B cell (primary cell): ENCODE results near the gene HGS. TPM values are rescaled to one million over a fixed set of nuclear protein-coding genes. Genes with fewer than 3 reads are reported as not detected.

Source experiments
- ATAC-seq: fragments of 200-7000 bp; cut with Tn5 transposase; one replicate; pipeline ENCODE4 v1.10.0; 2021; ENCODE audit warnings: low read depth, mild to moderate bottlenecking, moderate number of reproducible peaks, moderate library complexity
- CTCF ChIA-PET: fragments of 350-600 bp; sonication (Branson Sonifier 250); formaldehyde crosslinking; loops from one replicate; lab custom pipeline; 2021; ENCODE audit warnings: antibody characterized with exemption, inconsistent platforms; lab: Charles Lee
- POLR2A ChIA-PET: fragments of 350-600 bp; sonication (Branson Sonifier 250); formaldehyde crosslinking; loops from one replicate; lab custom pipeline; 2021; ENCODE audit warnings: antibody characterized with exemption; lab: Charles Lee
- DNase-seq: peaks from one replicate; pipeline ENCODE4 v3.0.0; 2013
- H2AFZ ChIP-seq: 2 replicates; pipeline ENCODE4 v1.6.1; 2012; ENCODE audit warnings: mild to moderate bottlenecking, low read depth, low read length; ENCODE audit not compliant: insufficient read depth, poor library complexity, severe bottlenecking
- H3K27ac ChIP-seq, 2 donors: 1 replicate in 1 of 2; 2 replicates in 1 of 2; pipeline ENCODE4 v1.5.1; 2012 to 2013; ENCODE audit warnings: low read length in 2 of 2, mild to moderate bottlenecking in 2 of 2, moderate library complexity in 1 of 2
- H3K27me3 ChIP-seq, 4 experiments: fragments of 200-600 bp in 1 of 4; sonication (generic) in 1 of 4; replicated peaks in 1 of 4; 1 replicate in 2 of 4; 2 replicates in 2 of 4; pipeline versions ENCODE4 v1.6.1 to v1.7.0; 2013 to 2016; ENCODE audit warnings: low read length in 3 of 4, mild to moderate bottlenecking in 2 of 4, mixed read lengths in 1 of 4, moderate library complexity in 1 of 4; ENCODE audit not compliant: insufficient read depth in 4 of 4, control insufficient read depth in 3 of 4; ENCODE audit errors: control extremely low read depth in 1 of 4
- H3K36me3 ChIP-seq, 2 experiments: replicated peaks in 1 of 2; 1 replicate in 1 of 2; 2 replicates in 1 of 2; pipeline versions ENCODE4 v1.6.1 to v1.7.1; 2013; ENCODE audit warnings: low read length in 1 of 2; ENCODE audit not compliant: insufficient read depth in 2 of 2, control insufficient read depth in 1 of 2; ENCODE audit errors: control extremely low read depth in 1 of 2, extremely low read depth in 1 of 2
- H3K4me1 ChIP-seq, 2 donors: fragments of 200-600 bp in 1 of 2; sonication (generic) in 1 of 2; 1 replicate in 1 of 2; 2 replicates in 1 of 2; pipeline versions ENCODE4 v1.5.1 to v1.6.1; 2013 to 2017; ENCODE audit warnings: low read length in 2 of 2; ENCODE audit not compliant: control insufficient read depth in 2 of 2, insufficient read depth in 2 of 2
- H3K4me2 ChIP-seq: replicated peaks from 2 replicates; pipeline ENCODE3; 2012; ENCODE audit warnings: mild to moderate bottlenecking, low read depth, low read length; ENCODE audit not compliant: poor library complexity, severe bottlenecking
- H3K4me3 ChIP-seq, 5 experiments: fragments of 200-600 bp in 1 of 5; sonication (generic) in 1 of 5; 1 replicate in 3 of 5; 2 replicates in 2 of 5; pipeline versions ENCODE4 v1.5.1 to v1.7.0; 2011 to 2016; ENCODE audit warnings: low read length in 4 of 5, mild to moderate bottlenecking in 4 of 5, low read depth in 2 of 5, control low read depth in 1 of 5, moderate library complexity in 1 of 5; ENCODE audit not compliant: insufficient read depth in 1 of 5; ENCODE audit errors: control extremely low read depth in 1 of 5, extremely low read depth in 1 of 5
- H3K79me2 ChIP-seq: fragments of 200-600 bp; sonication (generic); one replicate; pipeline ENCODE4 v1.6.0; 2016; ENCODE audit warnings: low read length; ENCODE audit not compliant: control insufficient read depth, insufficient read depth
- H3K9ac ChIP-seq: fragments of 200-600 bp; sonication (generic); 2 replicates; pipeline ENCODE4 v1.6.1; 2017; ENCODE audit warnings: mild to moderate bottlenecking, low read length, moderate library complexity
- H3K9me3 ChIP-seq, 3 donors: one replicate each; pipeline versions ENCODE4 v1.6.1 to v1.7.1; 2013; ENCODE audit warnings: low read length in 2 of 3; ENCODE audit not compliant: control insufficient read depth in 2 of 3, insufficient read depth in 1 of 3; ENCODE audit errors: control extremely low read depth in 1 of 3
- H4K20me1 ChIP-seq: 2 replicates; pipeline ENCODE4 v1.6.0; 2012; ENCODE audit warnings: mild to moderate bottlenecking, low read length; ENCODE audit not compliant: insufficient read depth, control insufficient read depth, poor library complexity, severe bottlenecking
- H3K27ac Mint-ChIP-seq: one replicate; pipeline ENCODE4 v1.8.0; 2021; ENCODE audit warnings: mixed read lengths
- H3K27me3 Mint-ChIP-seq: one replicate; pipeline ENCODE4 v1.8.0; 2021; ENCODE audit warnings: mixed read lengths
- H3K4me1 Mint-ChIP-seq: one replicate; pipeline ENCODE4 v1.8.0; 2021; ENCODE audit warnings: mixed read lengths
- H3K4me3 Mint-ChIP-seq: one replicate; pipeline ENCODE4 v1.8.0; 2021; ENCODE audit warnings: mixed read lengths
- H3K9me3 Mint-ChIP-seq: one replicate; pipeline ENCODE4 v1.8.0; 2022; ENCODE audit warnings: mixed read lengths; ENCODE audit not compliant: insufficient read depth
- CTCF ChIP-seq: fragments of 200-600 bp; IDR thresholded peaks from one replicate; pipeline ENCODE4 v1.8.0; 2022; ENCODE audit warnings: antibody characterized with exemption, mild to moderate bottlenecking
- EZH2 ChIP-seq: IDR thresholded peaks from 2 replicates; pipeline ENCODE4 v1.6.1; 2012; ENCODE audit warnings: borderline replicate concordance, low read depth, mild to moderate bottlenecking, moderate library complexity, low read length; ENCODE audit not compliant: insufficient read depth, poor library complexity, severe bottlenecking
- WGBS: methylation state at CpG from one replicate; pipeline ENCODE4 v1.1.5; 2013; ENCODE audit warnings: missing lambda C conversion rate; ENCODE audit not compliant: insufficient coverage; 5-methylcytosine and 5-hydroxymethylcytosine counted together
- intact Hi-C: fragments of 100-400 bp; cut with micrococcal nuclease; formaldehyde crosslinking; loops from one replicate; pipeline ENCODE4 v1.10.0; 2022
- polyA plus RNA-seq: library from polyadenylated mRNA; depleted of rRNA; stranded (reverse); fragments of >200 nt; gene quantifications from 2 replicates; pipeline ENCODE4 v1.2.3, GENCODE V29; 2012
- total RNA-seq, 2 donors: library from RNA; stranded (reverse); fragments of 120-200 nt in 1 of 2; gene quantifications; 1 replicate in 1 of 2; 2 replicates in 1 of 2; pipeline versions ENCODE4 v1.2.3 to v1.2.4, GENCODE V29; 2013 to 2022

Gene HGS
- total and polyA plus RNA-seq, 2 donors (not counting 1 experiment from before 2014, with no cell fraction given) = 184 to 220 TPM

GRCh38 chr17:81695801-81696200, 12.0 kb downstream of the HGS start:
- Histone ChIP-seq H3K4me2 (no peak overlapping the region), H3K4me3 (no peak overlapping the region), H3K79me2 (peaks cover 29% of the 10 kb centered on the region), H3K27me3 (no peaks in the 10 kb centered on the region), H2AFZ (no peak overlapping the region), H3K9ac (no peak overlapping the region), H4K20me1 (peaks cover 42% of the 10 kb centered on the region), H3K27ac (no peak overlapping the region), H3K36me3 (peaks cover 0 to 60% of the 10 kb centered on the region in 2 experiments), H3K9me3 (no peaks in the 10 kb centered on the region), H3K4me1 (no peaks in the 10 kb centered on the region)
- no peaks in the 10 kb centered on the region for H3K27me3 Mint-ChIP-seq
- no peak for ATAC-seq
- TF ChIP-seq EZH2 = no peak
- TF ChIP-seq CTCF = no peak
- H3K27ac Mint-ChIP-seq = no peak overlapping the region
- peaks cover under 1% of the 10 kb centered on the region for H3K4me1 Mint-ChIP-seq
- ChIA-PET POLR2A (no interaction called here), CTCF (no interaction called here)
- no peak for DNase-seq
- no peaks in the 10 kb centered on the region for H3K9me3 Mint-ChIP-seq
- H3K4me3 Mint-ChIP-seq = no peak overlapping the region
- intact Hi-C loops = no loop called here
- WGBS = 97% methylated on average over 22 of the region's 22 CpGs

- H3K36me3 ChIP-seq = peaks cover 0 to 60% of the 10 kb centered on the region in 2 experiments
- no peak overlapping the region for H3K9ac ChIP-seq
- TF ChIP-seq EZH2 = no peak
- TF ChIP-seq CTCF = no peak
- no peak overlapping the region for H3K4me2 ChIP-seq
- H3K27ac ChIP-seq = no peak overlapping the region
- Mint-ChIP-seq H3K9me3 (no peaks in the 10 kb centered on the region), H3K27me3 (no peaks in the 10 kb centered on the region), H3K4me3 (no peak overlapping the region), H3K27ac (no peak overlapping the region), H3K4me1 (peaks cover 5% of the 10 kb centered on the region)
- no peaks in the 10 kb centered on the region for H3K27me3 ChIP-seq
- ATAC-seq (no peak), DNase-seq (no peak)
- H3K79me2 ChIP-seq = peaks cover 33% of the 10 kb centered on the region
- H2AFZ ChIP-seq = no peak overlapping the region
- ChIA-PET CTCF (no interaction called here), POLR2A (no interaction called here)
- H3K9me3 ChIP-seq = no peaks in the 10 kb centered on the region
- no peak overlapping the region for H3K4me3 ChIP-seq
- peaks cover 2 to 6% of the 10 kb centered on the region in 2 donors for H3K4me1 ChIP-seq
- whole genome bisulfite sequencing = 98% methylated on average over 40 of the region's 40 CpGs
- intact Hi-C loops = no loop called here
- H4K20me1 ChIP-seq = peaks cover 42% of the 10 kb centered on the region
Measured at GRCh38 chr17:81696218-81696941, 12.6 kb downstream of the HGS start.
